Upper lobe of left lung (tissue), 4 donors: ENCODE data around the gene RB1.

Experiments
- EP300 ChIP-seq, 4 donors: sonication (generic); formaldehyde crosslinking; IDR thresholded peaks; one replicate each; pipeline ENCODE4 v1.5.1; 2017; ENCODE audit warnings: antibody characterized with exemption in 4 of 4, control low read depth in 2 of 4
- POLR2A ChIP-seq, 4 donors: fragments of 450-650 bp; IDR thresholded peaks; one replicate each; pipeline ENCODE4 v1.5.1; 2016 to 2017; ENCODE audit warnings: antibody characterized with exemption in 4 of 4, mild to moderate bottlenecking in 2 of 4
- POLR2AphosphoS5 ChIP-seq, 2 donors: sonication (generic); formaldehyde crosslinking; IDR thresholded peaks; one replicate each; pipeline ENCODE4 v1.5.1; 2017; ENCODE audit warnings: antibody characterized with exemption in 2 of 2
- TF ChIP-seq, protein P1 (sequence below), 6 experiments: fragments of 450-650 bp in 4 of 6; fragments of 200-600 bp in 2 of 6; sonication (generic) in 2 of 6; IDR thresholded peaks; one replicate each; pipeline ENCODE4 v1.5.1; 2016 to 2019; ENCODE audit warnings: antibody characterized with exemption in 6 of 6

DNA sequence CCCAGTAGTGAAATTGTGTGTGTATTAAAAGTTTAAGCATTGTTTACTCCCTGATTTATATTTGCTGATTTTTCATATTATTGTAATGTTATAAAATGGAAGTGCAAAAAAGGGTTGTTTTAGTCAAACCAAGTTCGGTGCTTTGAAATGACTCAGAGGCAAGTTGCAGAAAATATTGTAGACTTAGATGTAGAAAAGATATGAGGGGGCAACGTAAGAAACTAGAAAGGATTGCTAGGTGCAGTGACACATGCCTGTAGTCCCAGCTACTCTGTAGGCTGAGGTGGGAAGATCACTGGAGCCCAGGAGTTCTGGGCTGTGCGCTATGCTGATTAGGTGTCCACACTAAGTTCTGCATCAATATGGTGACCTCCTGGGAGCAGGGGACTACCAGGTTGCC is 125.5 kb downstream of the RB1 start:
- TF ChIP-seq, protein P1, sequence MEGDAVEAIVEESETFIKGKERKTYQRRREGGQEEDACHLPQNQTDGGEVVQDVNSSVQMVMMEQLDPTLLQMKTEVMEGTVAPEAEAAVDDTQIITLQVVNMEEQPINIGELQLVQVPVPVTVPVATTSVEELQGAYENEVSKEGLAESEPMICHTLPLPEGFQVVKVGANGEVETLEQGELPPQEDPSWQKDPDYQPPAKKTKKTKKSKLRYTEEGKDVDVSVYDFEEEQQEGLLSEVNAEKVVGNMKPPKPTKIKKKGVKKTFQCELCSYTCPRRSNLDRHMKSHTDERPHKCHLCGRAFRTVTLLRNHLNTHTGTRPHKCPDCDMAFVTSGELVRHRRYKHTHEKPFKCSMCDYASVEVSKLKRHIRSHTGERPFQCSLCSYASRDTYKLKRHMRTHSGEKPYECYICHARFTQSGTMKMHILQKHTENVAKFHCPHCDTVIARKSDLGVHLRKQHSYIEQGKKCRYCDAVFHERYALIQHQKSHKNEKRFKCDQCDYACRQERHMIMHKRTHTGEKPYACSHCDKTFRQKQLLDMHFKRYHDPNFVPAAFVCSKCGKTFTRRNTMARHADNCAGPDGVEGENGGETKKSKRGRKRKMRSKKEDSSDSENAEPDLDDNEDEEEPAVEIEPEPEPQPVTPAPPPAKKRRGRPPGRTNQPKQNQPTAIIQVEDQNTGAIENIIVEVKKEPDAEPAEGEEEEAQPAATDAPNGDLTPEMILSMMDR (IDR thresholded peaks at IDR 0.05): no peak
- TF ChIP-seq POLR2A (IDR thresholded peaks at IDR 0.05) (no peak), POLR2AphosphoS5 (IDR thresholded peaks at IDR 0.05) (no peak), EP300 (IDR thresholded peaks at IDR 0.05) (no peak)
